GM19467 (cell line): Measurements from ENCODE around the gene PPP5C.
"Not testable (repeated sequence)": the region's sequence is repeated elsewhere in the genome, so short reads cannot be mapped to it uniquely, and the experiment has no call there.

Source experiments
- ATAC-seq: cut with Tn5 transposase; IDR thresholded peaks from one replicate; pipeline ENCODE4 v1.9.1; 2021; ENCODE audit warnings: mild to moderate bottlenecking, moderate library complexity; ENCODE audit not compliant: unreplicated experiment

Gene PPP5C

DNA sequence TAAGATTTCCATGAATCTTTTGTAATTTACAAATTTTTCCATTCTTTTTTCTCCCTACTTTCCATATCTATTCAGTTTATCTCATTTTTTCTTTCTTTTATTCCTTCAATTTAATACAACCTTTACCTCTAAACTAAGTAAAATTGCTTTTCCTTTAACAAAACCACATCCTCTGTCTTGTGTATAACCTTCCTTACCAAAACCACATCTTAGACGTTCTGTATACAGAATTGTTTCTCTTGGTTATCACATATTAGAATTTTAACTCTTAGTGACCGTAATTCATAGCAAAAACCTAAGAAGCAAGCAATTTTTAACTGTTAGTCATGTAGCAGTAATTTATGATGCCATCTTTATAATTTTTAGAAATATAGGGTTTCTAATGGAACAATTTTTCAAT is 15.0 kb downstream of the PPP5C start:
- no peak for ATAC-seq

DNA sequence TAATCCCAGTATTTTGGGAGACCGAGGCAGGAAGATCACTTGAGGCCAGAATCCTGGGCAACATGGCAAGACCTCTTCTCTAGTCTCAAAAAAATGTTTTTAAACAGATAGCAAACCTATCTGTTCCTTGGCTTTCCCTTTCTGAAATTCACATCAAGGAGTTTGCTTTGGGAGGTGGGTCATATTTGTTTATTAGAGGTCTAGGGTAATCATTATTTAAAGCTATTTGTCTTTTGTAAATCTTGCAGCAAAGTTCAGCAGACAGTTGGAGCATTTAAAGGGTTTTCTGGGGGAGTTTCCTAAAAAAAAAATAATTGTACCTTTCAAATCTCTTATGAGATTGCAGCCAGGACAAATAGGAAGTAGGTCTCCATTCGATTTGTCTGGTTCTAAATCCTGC is 17.5 kb downstream of the PPP5C start:
- ATAC-seq = no peak

DNA sequence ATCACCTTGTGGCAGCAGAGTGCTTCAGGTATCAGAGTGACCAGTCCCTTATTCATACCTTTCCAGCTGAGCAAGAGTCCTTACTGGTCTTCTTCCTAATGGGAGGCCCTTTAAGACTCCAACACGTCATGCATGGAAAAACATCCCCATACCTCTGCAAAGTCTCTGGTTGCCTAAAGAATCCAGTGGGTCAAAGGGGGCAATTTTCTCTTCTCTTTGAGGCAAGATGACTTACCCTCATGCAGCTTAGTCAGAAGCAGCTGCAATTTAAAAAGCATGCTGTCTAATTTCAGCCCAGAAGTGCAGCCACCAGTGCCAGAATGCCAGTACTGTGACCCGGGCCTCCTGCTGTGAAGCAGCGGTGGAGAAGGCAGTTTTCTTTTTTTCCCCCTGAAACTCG is 18.7 kb downstream of the PPP5C start:
- ATAC-seq = no peak

DNA sequence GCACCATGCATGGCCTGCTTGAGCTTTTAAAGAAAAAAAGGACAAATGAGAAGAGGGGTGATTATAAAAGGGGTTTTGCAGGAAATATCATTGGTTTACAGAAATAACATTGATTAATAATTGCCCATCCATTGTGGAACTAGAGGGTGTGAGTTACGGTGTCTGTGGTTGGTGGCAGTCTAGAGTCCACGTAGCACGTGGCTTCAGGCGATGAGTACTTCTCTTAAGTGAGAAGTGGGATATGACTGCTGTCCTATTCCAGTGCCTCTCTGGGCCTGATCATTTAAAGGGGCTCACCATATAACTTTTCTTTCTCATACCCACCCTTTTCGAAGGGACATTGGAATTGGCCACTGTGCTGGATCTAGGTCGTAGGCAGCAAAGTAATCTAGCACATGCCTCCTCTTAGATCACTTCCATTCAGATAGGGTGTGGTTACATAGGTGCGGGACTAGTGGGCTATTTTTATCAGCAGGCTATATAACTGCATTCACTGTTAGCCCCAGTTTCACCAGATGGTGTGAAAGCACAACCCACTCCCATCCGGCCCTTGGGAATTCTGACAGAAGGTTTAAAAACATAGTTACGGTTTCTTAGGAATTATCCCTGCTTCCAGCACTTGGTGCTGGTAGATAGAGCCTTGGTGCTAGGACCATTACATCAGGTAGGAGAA is 19.9 kb downstream of the PPP5C start:
- ATAC-seq = no peak

DNA sequence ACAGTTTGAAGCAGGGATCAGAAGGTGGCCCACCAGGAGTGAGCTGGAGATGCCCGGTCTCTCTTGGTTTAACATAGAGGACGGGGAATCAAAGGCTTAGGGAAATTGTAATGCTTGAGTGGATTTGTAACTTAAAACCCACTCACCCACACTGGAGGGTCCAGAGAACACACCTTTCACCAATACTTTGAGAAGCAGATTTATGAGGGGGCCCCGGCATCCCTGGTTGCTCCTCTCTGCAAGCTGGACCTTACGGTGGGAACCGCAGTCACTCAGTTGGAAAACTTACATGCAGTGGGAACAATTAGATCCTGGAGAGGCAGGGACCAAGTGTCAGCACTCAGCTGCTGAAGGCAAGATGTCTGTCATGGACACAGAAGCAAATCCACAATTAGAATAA is 20.5 kb downstream of the PPP5C start:
- ATAC-seq = no peak

DNA sequence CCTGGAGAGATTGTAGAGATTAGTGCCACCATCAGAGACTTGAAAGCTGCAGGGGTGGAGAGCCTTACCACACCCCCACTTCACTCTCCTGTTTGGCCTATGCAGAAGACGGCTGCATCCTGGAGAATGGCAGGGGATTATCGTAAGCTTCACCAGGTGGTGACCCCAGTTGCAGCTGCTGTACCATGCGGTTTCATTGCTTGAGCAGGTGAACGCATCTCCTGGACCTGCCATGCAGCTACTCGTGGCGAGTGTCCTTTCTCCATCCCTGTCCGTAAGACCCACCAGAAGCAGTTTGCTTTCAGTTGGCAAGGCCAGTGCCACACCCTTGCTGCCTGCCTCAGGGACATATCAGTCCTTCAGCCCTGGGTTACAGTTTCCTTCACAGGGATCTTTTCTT is 21.2 kb downstream of the PPP5C start:
- no peak for ATAC-seq

DNA sequence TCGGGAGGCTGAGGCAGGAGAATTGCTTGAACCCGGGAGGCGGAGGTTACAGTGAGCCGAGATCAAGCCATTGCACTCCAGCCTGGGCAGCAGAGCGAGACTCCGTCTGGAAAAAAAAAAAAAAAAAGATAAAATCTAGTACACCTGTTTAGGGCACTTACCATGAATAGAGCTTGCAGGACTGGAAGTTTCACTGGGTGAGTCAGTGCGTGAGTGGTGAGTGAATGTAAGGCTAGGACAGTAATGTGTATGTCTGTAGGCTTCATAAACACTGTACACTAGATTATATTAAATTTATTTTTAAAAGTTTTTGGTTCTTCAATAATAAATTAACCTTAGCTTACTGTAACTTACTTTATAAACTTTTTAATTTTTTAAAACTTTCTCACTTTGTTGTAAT is 22.9 kb downstream of the PPP5C start:
- ATAC-seq = no peak

DNA sequence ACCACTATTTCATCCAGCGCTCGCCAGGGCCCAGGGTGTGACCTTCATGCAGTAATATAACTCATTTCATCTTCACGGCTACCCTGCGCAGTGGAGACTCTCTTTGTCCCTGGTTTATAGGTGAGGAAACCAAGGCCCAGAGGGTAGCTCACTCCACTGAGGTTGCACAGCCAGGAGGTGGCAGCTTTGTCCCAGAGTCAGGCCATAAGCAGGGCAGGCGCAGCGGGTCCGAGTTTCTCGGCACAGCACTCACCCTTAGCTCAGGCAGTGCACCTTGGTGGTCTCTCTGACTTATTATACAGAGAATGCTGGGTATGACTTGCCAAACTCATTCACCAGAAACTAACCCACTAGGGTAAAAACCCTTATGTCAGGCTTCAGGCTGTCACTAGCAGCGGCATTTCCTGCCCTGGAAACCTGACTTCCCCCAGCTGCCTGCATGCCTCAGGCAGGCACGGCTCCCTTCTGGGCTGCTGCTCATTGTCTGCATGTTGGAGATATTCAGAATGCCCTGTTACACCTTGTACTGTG is 24.5 kb downstream of the PPP5C start:
- no peak for ATAC-seq

DNA sequence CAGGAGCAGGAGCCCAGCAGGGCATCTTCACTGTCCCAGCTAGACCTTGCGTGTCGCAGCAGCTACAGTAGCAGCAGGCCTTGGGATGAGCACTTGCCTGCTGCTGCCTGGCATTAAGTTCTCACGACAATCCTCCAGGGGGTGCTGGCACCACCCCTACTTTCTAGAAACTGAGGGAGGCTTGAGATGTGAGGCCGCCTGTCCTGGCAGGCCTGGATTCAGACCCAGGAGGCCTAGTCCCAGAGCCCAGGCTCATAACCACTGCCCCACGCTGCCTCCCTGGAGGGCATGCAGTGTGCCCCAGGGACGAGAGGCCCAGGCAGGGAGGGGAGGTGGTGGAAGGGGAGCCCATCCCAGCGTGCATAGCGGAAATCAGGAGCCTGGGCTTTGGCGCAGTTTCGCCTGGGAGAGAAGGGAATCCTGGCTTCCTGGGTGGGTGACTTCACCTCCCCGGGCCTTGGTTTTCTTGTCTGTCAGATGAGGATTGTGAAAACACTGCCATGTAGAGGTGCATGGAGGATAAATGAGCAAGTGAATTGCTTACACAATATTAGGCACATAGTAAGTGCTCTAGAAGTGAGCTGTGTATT is 26.1 kb downstream of the PPP5C start:
- ATAC-seq = no peak

DNA sequence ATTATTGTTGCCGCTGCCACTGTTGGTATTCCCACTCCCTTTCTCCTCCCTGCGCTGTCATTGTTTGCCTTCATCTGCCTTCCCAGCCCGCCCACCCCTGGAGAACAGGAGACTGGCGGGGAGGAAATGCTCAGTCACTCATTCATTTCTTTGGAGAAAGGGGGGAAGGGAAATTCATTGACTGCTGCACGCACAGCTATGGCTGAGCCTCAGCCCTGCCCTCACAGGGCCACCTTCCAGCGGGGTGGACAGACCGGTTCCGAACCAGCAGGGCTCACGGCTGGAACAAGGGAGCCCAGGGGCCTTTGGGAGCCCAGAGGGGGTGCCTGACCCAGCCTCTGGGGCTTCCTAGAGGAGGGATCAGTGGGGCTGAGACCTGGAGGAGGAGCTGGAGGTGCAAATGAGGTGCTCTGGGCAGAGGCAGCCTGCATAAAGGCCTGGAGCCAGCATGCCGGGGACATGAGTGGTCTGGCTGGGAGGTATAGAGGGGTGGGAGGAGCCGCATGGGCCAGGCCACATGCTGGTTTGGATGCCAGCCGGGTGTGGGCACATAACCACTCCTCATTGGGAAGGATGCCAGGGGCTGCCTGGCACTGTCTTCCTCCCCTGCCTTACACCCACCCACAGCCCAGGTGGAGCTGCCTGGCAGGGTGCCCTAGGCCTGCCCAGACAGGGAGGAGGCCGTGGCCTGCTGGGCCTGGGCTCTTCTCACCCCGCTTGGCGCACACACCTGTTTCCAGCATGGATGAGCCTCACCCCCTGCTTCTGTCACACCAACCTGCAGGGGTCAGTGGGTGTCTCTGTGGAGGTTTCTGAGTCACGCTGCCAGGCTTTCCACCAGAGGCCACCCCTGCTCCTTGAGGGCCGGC is 26.8 kb downstream of the PPP5C start:
- no peak for ATAC-seq

DNA sequence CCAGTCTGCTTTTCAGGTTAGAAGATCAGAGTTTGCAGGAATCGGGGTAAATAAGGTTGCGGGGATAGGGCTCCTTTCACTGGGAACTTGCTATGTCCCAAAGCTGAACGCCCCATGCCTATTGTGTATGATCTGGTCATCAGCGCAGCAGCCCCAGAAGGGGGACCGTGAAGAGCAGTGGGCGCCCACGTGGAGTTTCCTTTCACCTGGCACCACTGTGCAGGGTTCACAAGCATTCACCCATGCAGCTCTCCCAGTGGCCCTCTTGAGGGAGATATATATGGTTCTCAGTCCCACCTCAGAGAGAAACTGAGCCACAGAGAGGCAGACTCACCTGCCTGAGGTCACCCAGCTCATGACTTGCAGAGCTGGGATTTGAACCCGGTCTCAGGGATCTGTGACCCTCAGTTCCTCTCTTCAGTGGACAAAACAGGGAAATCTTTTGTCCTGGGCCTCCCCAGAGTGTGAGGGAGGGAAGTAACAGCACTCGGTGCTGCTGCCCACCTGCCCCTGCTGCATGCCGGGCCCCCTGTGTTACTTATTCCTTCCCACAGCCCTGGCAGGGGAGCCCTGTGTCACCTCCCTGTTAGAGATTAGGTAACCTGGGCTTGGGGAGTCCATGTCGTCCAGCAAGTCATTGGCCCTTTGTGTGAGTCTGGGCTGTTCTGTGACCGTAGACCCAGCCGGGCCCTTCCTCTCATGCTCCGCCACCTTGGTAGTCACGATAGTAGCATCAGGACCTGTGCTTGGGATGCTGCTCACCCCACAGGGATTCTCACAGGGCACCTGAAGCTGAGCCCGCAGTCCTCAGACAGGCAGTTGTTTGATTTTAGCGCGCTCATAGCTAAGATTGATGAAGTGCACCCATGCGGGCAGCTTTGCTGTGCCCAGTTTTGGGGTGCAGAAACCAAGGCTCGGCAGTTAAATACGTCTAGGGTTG is 27.9 kb downstream of the PPP5C start:
- ATAC-seq = no peak

DNA sequence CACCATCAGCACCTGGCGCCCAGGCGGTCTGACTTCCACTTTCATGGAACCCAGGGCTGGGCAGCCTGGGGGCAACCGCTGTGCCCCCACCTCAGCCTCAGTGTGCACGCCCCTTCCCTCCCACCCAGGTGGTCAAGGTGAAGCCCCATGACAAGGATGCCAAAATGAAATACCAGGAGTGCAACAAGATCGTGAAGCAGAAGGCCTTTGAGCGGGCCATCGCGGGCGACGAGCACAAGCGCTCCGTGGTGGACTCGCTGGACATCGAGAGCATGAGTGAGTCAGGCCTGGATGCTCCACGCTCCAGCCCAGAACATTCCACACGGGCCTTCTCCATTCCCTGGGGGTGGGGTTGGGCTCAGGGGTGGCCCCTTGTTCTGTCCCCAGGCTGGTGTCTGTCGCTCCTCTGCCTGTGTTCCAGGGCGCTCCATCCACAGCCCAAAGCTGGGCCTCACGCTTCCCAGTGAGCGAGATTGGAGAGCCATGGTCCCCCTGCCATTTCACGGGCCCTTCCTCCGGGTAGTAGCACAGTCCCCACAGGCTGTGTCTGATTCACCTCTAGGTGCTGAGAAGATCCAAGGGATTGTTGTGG is 28.7 kb downstream of the PPP5C start:
- ATAC-seq = not testable (repeated sequence)

DNA sequence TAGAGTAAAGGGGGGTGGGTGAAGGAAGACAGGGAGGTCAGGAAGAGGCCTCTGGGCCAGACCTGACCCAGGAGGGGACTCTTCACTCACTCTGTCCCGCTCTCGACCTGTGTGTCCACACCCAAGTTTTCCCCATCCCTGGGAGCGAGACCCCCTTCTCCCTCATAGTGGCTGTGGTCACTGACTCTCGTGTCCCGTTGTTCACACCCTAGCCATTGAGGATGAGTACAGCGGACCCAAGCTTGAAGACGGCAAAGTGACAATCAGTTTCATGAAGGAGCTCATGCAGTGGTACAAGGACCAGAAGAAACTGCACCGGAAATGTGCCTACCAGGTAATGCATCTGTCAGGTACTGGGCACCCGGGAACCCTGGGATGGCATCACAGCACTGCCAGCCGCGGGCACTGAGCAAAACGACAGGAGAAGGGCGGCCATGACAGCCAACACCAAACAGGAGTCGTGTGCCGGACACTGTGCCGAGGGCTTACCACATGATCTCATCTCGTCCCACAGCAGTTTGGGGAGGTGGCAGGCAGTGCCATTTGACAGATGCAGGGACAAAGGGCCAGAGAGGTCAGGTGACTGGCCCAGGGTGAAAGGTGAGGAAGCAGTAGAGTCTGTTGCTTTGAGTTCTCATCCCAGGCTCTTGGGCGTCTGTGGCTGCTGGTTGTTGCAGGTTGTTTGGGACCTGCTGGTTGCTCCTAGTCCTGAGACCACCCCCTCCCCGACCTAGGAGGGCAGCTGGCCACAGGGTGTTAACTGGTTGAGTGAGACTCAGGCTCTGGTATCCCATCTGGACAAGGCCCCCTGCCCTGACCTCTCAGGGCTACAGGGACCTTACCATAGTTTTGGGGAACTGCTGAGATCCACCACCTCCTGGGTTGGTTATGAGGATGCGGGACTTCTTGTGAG is 29.6 kb downstream of the PPP5C start:
- no peak for ATAC-seq

DNA sequence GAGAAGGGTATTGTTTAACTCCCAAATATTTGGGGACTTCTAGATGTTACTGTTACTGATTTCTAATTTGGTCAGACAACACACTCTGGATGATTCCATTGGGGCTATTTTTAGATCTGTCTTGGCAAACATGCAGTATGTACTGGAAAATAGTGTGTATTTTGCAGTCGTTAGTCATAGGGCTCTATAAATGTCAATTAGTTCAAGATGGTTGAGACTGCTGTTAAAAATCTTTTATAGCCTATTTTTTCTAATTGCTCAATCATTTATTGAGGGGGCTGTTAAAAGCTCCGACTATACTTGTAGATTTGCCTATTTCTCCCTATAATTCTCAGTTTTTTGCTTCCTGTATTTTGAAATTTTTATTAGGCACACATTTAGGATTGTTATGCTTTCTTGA is 31.4 kb downstream of the PPP5C start:
- ATAC-seq = no peak

DNA sequence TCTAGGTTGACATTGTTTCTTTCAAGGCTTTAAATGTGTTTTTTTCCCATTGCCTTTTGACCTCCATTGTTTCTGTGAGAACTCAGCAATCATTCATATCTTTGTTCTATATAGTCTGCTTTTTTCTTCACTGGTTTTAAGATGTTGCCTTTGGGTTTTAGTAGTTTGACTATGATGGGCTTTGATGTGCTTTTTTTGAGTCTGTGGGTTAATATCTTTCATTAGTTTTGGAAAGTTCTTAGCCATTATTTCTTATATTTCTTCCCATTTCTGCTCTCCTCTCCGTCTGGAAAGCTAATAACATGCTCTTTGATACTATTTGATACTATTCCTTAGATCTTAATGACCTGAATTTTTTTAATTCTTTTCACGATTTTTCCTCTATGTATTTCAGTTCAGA is 33.8 kb downstream of the PPP5C start:
- ATAC-seq = no peak

DNA sequence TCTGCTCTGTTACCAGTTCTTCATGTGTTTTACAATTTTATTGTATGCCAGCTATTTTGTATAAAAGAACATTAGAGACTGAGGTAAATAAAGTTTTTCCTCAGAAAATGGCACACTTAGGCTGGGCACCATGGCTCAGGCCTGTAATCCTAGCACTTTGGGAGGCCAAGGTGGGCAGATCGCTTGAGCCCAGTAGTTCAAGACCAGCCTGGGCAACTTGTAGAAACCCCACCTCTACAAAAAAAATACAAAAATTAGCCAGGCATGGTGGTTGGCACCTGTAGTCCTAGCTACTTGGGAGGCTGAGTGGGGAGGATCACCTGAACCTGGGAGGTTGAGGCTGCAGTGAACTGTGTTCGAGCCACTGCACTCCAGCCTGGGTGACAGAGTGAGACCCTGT is 34.5 kb downstream of the PPP5C start:
- ATAC-seq = no peak

DNA sequence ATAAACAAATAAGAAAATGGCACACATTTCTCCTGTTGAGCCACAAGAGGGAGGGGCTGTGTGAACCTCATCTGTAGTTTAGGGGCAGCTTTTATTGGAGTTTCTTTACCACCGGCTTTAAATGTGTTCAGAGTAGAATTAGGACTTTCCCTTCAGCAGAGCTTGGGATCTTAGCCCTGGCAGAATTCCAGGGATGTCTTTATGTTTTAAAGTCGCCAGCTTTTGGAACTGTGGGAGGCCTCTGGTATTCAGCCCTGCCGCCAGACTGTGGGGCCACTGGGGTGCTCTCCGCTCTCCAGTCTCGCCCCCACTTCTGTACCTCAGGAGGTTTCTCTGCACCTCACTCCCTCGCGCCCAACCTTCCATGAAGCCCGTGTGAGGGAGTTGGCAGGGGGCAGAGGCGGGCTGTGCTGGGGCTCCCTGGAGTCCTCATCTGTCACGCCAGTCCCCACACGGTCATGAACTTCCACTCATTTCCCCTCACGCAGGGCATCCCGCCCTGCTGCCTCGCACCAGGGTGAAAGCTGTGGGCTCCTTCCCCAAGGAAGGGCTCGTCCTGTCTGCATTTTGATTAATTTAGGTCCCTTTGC is 35.0 kb downstream of the PPP5C start:
- no peak for ATAC-seq

DNA sequence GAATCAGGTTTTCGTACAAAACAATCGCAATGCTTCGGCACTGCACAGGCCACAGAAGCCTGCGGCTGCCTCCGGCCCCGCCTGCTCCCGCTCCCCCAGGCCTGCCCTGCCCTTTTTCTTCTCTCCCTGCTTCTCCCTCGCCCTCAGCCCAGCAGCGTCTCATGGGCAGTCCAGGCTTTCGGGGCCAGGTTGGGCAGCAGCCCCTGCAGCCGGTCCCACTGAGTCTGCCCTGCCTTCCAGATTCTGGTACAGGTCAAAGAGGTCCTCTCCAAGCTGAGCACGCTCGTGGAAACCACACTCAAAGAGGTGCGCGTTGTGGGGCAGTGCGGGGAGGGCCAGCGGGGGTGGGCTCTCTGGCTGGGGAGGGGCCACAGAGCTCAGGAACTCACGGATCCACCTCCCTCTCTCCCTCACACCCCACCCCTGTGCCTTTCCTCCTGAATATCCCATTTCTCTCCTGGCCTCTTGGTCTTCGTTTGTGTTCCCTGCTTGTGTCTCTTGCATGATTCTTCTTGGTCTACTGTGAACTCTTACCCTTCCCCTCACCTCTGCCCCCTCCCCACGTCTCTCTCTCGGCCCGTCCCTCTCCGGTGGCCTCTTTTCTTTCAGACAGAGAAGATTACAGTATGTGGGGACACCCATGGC is 36.4 kb downstream of the PPP5C start:
- no peak for ATAC-seq
